ENCODE results near the gene CD164L2. TPM values are rescaled to one million over a fixed set of nuclear protein-coding genes. Genes with fewer than 3 reads are reported as not detected.
"Not testable (repeated sequence)": the region's sequence is repeated elsewhere in the genome, so short reads cannot be mapped to it uniquely, and the experiment has no call there.

CD164L2 gene
- total and polyA plus RNA-seq, 8 donors = 0.19 to 0.76 (median 0.57) TPM; not detected in 2

DNA sequence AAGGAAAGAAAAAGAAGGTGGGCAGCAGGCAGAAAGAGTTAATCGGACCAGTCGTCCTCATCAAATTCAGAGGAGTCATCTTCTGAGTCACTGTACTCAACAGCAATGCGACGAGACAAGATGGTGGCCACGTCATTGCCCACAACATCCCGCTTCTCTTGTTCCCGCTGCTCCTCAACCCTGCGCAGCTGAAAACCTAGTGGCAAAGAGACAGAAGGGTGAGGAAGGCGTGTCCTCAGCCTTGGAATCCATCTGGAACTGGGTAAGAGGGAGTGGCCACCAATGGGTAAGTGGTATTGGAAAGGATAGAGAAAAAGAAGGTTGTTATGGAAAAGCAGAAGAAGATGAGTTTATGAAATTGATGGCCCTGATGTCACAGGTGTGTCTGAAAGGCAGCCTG is 25.0 kb upstream of the CD164L2 start:
- TF ChIP-seq, protein P1, sequence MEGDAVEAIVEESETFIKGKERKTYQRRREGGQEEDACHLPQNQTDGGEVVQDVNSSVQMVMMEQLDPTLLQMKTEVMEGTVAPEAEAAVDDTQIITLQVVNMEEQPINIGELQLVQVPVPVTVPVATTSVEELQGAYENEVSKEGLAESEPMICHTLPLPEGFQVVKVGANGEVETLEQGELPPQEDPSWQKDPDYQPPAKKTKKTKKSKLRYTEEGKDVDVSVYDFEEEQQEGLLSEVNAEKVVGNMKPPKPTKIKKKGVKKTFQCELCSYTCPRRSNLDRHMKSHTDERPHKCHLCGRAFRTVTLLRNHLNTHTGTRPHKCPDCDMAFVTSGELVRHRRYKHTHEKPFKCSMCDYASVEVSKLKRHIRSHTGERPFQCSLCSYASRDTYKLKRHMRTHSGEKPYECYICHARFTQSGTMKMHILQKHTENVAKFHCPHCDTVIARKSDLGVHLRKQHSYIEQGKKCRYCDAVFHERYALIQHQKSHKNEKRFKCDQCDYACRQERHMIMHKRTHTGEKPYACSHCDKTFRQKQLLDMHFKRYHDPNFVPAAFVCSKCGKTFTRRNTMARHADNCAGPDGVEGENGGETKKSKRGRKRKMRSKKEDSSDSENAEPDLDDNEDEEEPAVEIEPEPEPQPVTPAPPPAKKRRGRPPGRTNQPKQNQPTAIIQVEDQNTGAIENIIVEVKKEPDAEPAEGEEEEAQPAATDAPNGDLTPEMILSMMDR (IDR thresholded peaks at IDR 0.05) = no peak
- no peaks in the 10 kb centered on the region for H3K27me3 ChIP-seq
- FAIRE-seq = no peak
- no peak for ATAC-seq
- no peak overlapping the region for H3K4me3 ChIP-seq
- 93% methylated on average over 9 of the region's 9 CpGs for WGBS, 2 donors
- intact Hi-C loops (cut with DNase I) = no loop called here
- no peaks in the 10 kb centered on the region for H3K4me1 ChIP-seq
- H3K36me3 ChIP-seq = peaks cover 0 to 55% (median 0%) of the 10 kb centered on the region in 3 donors
- H3K27ac ChIP-seq = no peak overlapping the region
- no peak for DNase-seq
- H3K9me3 ChIP-seq = no peaks in the 10 kb centered on the region

DNA sequence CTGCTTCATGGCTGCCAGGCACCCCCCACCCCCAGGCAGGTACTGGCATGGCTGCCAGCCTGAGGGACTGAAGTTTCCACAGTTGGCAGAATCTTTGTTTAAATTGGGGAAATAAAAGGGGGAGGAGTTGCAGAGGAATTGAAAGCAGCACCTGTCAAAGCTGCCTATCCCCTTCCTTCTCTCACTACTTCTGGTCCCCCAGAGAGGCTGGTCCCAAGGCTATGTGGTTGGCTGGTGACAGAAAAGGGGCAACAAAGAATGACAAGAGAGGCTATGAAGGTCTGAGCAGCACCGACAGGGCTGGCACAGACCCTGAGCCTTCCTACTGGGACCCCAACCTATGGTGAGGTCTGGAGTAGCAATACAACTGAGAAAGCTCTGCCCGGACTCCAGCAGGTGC is 23.7 kb upstream of the CD164L2 start:
- FAIRE-seq; intact Hi-C loops (cut with DNase I); H3K4me1 ChIP-seq; H3K4me3 ChIP-seq; H3K27me3 ChIP-seq; DNase-seq; H3K27ac ChIP-seq; H3K9me3 ChIP-seq; ATAC-seq: not testable (repeated sequence)
- 78 to 86% methylated on average over 2 of the region's 2 CpGs for WGBS, 2 donors
- H3K36me3 ChIP-seq = peaks cover 0 to 41% (median 0%) of the 10 kb centered on the region in 3 donors

DNA sequence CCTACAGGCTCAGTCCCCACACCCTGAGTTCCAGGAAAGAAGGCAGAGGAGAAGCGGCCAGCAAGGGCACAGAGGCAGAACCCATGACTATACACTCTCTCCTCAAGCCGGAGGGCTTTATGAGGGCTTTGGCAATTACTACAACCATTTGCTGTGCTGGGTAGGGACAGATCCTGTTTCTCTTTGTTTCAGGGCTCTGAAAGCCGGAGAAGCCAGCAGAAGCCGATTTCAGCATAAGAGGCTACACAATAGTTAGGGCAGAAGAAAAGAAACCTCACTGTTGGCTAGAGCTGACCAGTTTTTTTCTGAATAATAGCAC is 23.2 kb upstream of the CD164L2 start:
- no peak overlapping the region for H3K4me3 ChIP-seq
- peaks cover 0 to 10% (median 0%) of the 10 kb centered on the region in 3 donors for H3K4me1 ChIP-seq
- H3K27me3 ChIP-seq = no peaks in the 10 kb centered on the region
- H3K36me3 ChIP-seq = peaks cover 0 to 37% (median 0%) of the 10 kb centered on the region in 3 donors
- H3K9me3 ChIP-seq = no peaks in the 10 kb centered on the region
- FAIRE-seq (no peak), ATAC-seq (no peak), DNase-seq (no peak)
- peak overlapping the region in 1 of 4 donors; percentile 4 for H3K27ac ChIP-seq
- TF ChIP-seq, protein P1 (IDR thresholded peaks at IDR 0.05) = no peak
- WGBS, 2 donors = 75 to 81% methylated on average over 4 of the region's 4 CpGs
- intact Hi-C loops (cut with DNase I) = no loop called here

DNA sequence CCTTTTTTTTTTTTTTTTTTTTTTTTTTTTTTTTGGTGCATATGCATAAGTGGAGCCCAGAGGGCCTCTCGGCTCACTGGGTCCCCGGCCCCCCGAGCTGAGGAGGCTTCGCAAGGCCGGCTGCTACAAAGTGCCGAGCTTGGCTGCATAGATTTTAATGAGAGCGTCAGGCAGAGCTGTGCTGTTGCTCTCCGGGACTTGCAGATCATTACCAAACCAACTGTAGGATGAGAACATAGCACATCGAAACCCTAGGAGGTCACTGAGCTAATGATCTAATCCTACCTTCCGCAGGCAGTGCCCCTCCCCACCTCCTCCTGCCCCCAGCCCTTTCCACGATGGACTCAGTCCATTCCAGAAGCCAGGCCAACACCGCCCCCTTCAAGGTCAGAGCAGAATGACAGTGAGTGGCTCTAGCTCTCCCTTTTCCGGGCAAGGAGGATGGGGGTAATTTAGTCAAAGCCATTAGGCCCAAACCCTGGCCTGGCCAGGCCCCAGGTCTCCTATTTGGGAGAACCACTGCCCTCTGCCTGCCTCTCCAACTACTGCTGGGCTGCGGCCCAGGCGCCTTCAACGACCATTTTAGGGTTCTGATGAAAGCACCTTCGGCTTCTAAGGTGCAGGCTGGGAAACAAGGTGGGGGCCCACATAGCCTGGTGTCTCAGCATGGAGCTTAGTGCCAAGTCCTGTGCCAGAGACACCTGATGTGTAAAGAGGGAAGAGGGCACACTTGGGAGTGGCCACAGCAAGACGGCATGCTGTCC is 22.6 kb upstream of the CD164L2 start:
- WGBS, 2 donors = 80 to 83% methylated on average over 16 to 17 of the region's 18 CpGs
- DNase-seq; H3K9me3 ChIP-seq; FAIRE-seq; H3K4me1 ChIP-seq; H3K4me3 ChIP-seq; intact Hi-C loops (cut with DNase I); H3K27me3 ChIP-seq; ATAC-seq: not testable (repeated sequence)
- Histone ChIP-seq H3K27ac (peak overlapping the region in 1 of 4 donors; percentile 4), H3K36me3 (peaks cover 0 to 31% (median 0%) of the 10 kb centered on the region in 3 donors)

DNA sequence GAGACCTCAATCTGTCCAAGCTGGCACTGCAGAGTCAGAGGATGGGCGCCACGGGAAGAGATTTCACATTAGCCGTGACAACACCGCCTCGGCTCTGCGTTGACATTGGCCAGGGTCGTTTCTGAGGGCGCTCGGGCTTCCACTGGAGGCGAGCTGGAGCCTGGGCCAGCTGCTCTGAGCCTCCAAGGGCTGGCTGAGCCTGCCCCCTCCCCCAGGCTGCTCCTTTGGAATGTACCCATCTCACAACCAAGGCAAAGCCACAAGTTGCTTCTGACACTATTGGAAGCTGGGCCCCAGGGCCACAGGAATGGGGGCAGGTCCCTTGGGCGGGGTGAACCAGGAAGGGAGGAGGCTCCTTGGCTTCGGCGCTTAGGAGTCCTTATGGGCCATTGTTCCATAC is 21.9 kb upstream of the CD164L2 start:
- DNase-seq (no peak), ATAC-seq (no peak), FAIRE-seq (no peak)
- TF ChIP-seq, protein P1 (IDR thresholded peaks at IDR 0.05) = no peak
- H3K27ac ChIP-seq = no peak overlapping the region
- H3K9me3 ChIP-seq = no peaks in the 10 kb centered on the region
- H3K36me3 ChIP-seq = peaks cover 0 to 24% (median 0%) of the 10 kb centered on the region in 3 donors
- H3K4me1 ChIP-seq = peaks cover 0 to 10% (median 0%) of the 10 kb centered on the region in 3 donors
- no peaks in the 10 kb centered on the region for H3K27me3 ChIP-seq
- H3K4me3 ChIP-seq = no peak overlapping the region
- 80 to 83% methylated on average over 13 of the region's 13 CpGs for WGBS, 2 donors
- intact Hi-C loops (cut with DNase I) = no loop called here

DNA sequence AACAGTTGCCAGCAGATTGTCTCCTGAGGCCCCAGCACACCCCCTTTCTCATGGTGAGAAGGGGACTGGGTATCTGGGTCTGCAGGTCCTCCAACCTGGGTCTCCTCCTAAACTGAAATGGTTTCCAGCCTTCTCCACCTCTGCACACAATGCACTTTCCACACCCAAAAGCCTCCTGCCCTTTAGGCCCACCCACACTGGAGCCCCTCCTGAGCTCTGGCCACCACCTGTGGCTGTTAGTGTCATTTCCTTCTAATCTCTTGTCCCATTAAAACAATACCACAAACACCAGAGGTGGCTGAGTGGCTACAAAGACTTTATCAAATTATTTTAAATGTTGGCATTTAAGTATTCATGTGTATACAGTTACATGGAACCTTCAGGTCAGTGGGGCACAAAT is 20.8 kb upstream of the CD164L2 start:
- TF ChIP-seq, protein P1 (IDR thresholded peaks at IDR 0.05) = no peak
- no peak for FAIRE-seq
- peaks cover 0 to 22% (median 0%) of the 10 kb centered on the region in 3 donors for H3K36me3 ChIP-seq

More for the DNA sequence above, 20.8 kb upstream of the CD164L2 start:
- Histone ChIP-seq H3K27ac (no peak overlapping the region), H3K27me3 (no peaks in the 10 kb centered on the region), H3K9me3 (no peaks in the 10 kb centered on the region), H3K4me3 (no peak overlapping the region), H3K4me1 (peaks cover 0 to 10% (median 0%) of the 10 kb centered on the region in 3 donors)
- DNase-seq (no peak), ATAC-seq (no peak)
- intact Hi-C loops (cut with DNase I) = loop anchor here in 1 of 3 donors (5.0 kb wide), 1 partner anchor 203 kb away; no protein-coding TSS in a partner anchor
